Neural cell (in vitro differentiated cells): ENCODE measurements around the gene PLA2G12A.

Experiments used
- EP300 ChIP-seq: fragments of 450-650 bp; conservative IDR thresholded peaks from 2 replicates; pipeline ENCODE4 v1.6.1; 2014; ENCODE audit warnings: antibody characterized with exemption, mild to moderate bottlenecking, moderate library complexity; ENCODE audit not compliant: poor library complexity, severe bottlenecking
- POLR2AphosphoS5 ChIP-seq: IDR thresholded peaks from 2 replicates; pipeline ENCODE4 v1.6.1; 2012
- RAD21 ChIP-seq: fragments of 450-650 bp; conservative IDR thresholded peaks from 2 replicates; pipeline ENCODE4 v1.6.1; 2014; ENCODE audit warnings: antibody characterized with exemption, mild to moderate bottlenecking, moderate library complexity
- TF ChIP-seq, protein P1 (sequence below): fragments of 450-650 bp; IDR thresholded peaks from 2 replicates; pipeline ENCODE4 v1.5.1; 2014; ENCODE audit warnings: antibody characterized with exemption, mild to moderate bottlenecking, moderate library complexity; ENCODE audit not compliant: poor library complexity, severe bottlenecking
- TF ChIP-seq, protein P2 (sequence below): IDR thresholded peaks from 2 replicates; pipeline ENCODE4 v1.6.1; 2012; ENCODE audit warnings: borderline replicate concordance

DNA sequence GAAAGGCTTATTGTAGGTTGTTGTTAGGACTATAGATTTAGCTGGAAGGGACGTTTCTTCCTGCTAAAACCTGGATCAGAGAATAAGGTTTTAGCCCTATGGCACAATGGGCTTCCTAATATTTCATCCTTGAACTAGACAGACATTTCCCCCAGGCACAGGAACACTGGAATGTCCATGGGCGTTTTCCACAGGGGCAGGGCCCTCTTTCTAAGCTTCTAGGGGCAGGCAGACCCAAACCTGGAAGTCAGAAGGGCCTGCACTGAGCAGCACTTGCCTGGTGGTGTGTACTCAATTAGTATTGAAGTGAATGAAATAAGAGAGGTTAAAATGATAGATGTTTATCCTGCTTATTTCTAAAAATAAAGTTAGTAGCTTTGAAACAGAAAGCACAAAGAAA lies 67.8 kb downstream of the PLA2G12A start:
- TF ChIP-seq, protein P1, sequence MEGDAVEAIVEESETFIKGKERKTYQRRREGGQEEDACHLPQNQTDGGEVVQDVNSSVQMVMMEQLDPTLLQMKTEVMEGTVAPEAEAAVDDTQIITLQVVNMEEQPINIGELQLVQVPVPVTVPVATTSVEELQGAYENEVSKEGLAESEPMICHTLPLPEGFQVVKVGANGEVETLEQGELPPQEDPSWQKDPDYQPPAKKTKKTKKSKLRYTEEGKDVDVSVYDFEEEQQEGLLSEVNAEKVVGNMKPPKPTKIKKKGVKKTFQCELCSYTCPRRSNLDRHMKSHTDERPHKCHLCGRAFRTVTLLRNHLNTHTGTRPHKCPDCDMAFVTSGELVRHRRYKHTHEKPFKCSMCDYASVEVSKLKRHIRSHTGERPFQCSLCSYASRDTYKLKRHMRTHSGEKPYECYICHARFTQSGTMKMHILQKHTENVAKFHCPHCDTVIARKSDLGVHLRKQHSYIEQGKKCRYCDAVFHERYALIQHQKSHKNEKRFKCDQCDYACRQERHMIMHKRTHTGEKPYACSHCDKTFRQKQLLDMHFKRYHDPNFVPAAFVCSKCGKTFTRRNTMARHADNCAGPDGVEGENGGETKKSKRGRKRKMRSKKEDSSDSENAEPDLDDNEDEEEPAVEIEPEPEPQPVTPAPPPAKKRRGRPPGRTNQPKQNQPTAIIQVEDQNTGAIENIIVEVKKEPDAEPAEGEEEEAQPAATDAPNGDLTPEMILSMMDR = no peak
- no peak for TF ChIP-seq EP300
- TF ChIP-seq, protein P2, sequence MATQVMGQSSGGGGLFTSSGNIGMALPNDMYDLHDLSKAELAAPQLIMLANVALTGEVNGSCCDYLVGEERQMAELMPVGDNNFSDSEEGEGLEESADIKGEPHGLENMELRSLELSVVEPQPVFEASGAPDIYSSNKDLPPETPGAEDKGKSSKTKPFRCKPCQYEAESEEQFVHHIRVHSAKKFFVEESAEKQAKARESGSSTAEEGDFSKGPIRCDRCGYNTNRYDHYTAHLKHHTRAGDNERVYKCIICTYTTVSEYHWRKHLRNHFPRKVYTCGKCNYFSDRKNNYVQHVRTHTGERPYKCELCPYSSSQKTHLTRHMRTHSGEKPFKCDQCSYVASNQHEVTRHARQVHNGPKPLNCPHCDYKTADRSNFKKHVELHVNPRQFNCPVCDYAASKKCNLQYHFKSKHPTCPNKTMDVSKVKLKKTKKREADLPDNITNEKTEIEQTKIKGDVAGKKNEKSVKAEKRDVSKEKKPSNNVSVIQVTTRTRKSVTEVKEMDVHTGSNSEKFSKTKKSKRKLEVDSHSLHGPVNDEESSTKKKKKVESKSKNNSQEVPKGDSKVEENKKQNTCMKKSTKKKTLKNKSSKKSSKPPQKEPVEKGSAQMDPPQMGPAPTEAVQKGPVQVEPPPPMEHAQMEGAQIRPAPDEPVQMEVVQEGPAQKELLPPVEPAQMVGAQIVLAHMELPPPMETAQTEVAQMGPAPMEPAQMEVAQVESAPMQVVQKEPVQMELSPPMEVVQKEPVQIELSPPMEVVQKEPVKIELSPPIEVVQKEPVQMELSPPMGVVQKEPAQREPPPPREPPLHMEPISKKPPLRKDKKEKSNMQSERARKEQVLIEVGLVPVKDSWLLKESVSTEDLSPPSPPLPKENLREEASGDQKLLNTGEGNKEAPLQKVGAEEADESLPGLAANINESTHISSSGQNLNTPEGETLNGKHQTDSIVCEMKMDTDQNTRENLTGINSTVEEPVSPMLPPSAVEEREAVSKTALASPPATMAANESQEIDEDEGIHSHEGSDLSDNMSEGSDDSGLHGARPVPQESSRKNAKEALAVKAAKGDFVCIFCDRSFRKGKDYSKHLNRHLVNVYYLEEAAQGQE = no peak
- TF ChIP-seq POLR2AphosphoS5 = no peak
- TF ChIP-seq RAD21 = no peak
